H1 (cell line): ENCODE results near the gene ARID1B.

Source experiments
- CTCF ChIP-seq, 3 experiments: IDR thresholded peaks; 1 replicate in 2 of 3; 2 replicates in 1 of 3; pipeline versions ENCODE4 v1.5.1 to v1.6.1; 2011; ENCODE audit warnings: low read length in 3 of 3, mild to moderate bottlenecking in 3 of 3, inconsistent platforms in 2 of 3, low read depth in 1 of 3, moderate library complexity in 1 of 3; ENCODE audit not compliant: insufficient read depth in 1 of 3; ENCODE audit errors: control extremely low read depth in 1 of 3
- HDAC6 ChIP-seq: IDR thresholded peaks from one replicate; pipeline ENCODE4 v1.7.1; 2012; ENCODE audit warnings: low read depth, mild to moderate bottlenecking, inconsistent platforms, low read length, moderate library complexity

GRCh38 chr6:156999762-157000161, 222.6 kb downstream of the ARID1B start:
- no peak for TF ChIP-seq HDAC6
- TF ChIP-seq CTCF (IDR thresholded peaks at IDR 0.05; ENCODE audit: control extremely low read depth in 1 of 3, insufficient read depth in 1 of 3, low read depth in 1 of 3, low read length in 3 of 3), result no peak
